GM10266 (cell line): ENCODE results near the gene PKN1.
"Not testable (repeated sequence)": the region's sequence is repeated elsewhere in the genome, so short reads cannot be mapped to it uniquely, and the experiment has no call there.

Source experiments
- DNase-seq: peaks from one replicate; pipeline ENCODE4 v3.0.0; 2012; ENCODE audit errors: extremely low spot score
- TF ChIP-seq, protein P1 (sequence below): IDR thresholded peaks from 2 replicates; pipeline ENCODE4 v1.5.1; 2012; ENCODE audit warnings: mild to moderate bottlenecking, low read depth; ENCODE audit not compliant: control insufficient read depth, insufficient read depth; ENCODE audit errors: missing control alignments

The PKN1 gene

DNA sequence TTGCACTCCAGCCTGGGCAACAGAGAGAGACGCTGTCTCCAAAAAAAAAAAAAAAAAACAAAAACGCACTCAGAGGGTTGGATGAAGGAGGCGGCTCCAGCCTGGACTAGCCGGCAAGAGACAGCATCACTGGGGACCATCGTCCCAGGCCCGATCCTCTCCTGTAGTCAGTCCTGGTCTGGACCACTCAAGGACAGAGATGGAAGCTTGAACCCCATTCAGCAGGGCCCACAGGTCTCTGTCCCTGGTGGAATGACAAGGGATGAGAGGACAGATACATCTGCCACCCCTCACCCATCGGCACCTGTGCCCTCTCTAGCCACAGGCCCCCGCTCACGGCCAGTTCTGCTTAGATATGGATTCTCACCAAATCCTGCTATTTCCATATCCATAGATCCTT, 37.8 kb upstream of the PKN1 start:
- TF ChIP-seq, protein P1, sequence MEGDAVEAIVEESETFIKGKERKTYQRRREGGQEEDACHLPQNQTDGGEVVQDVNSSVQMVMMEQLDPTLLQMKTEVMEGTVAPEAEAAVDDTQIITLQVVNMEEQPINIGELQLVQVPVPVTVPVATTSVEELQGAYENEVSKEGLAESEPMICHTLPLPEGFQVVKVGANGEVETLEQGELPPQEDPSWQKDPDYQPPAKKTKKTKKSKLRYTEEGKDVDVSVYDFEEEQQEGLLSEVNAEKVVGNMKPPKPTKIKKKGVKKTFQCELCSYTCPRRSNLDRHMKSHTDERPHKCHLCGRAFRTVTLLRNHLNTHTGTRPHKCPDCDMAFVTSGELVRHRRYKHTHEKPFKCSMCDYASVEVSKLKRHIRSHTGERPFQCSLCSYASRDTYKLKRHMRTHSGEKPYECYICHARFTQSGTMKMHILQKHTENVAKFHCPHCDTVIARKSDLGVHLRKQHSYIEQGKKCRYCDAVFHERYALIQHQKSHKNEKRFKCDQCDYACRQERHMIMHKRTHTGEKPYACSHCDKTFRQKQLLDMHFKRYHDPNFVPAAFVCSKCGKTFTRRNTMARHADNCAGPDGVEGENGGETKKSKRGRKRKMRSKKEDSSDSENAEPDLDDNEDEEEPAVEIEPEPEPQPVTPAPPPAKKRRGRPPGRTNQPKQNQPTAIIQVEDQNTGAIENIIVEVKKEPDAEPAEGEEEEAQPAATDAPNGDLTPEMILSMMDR = no peak
- no peak for DNase-seq

DNA sequence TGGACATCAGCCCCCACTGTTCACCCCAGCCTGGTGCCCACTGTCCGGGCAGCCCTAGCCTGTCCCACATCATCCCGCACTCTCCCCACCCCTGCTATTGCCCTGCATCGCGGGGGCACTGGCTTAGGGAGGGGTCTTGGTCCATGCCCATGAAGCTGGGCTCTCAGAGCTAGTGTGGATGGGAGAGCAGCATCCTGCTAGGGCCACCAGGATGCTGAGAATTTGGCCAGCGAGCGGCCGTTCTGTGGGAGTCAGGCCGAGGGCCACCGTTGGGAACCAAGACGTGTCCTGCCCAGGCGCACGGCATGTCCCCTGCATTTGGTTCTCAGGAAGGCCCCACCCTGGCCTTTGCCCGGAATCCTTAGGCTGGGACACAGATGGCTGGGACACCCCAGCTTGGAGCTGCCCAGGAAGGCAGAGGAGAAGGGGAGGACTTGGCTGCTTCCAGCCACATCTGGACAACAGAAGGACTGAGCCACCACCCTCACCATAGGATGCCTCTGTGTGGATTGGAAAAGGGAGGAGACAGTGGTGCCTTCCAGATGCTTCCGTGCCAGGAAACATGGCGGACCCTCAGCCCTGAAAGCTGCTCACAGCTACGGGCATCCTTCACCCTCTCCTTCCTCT, 37.3 kb upstream of the PKN1 start:
- TF ChIP-seq, protein P1 = no peak
- no peak for DNase-seq

DNA sequence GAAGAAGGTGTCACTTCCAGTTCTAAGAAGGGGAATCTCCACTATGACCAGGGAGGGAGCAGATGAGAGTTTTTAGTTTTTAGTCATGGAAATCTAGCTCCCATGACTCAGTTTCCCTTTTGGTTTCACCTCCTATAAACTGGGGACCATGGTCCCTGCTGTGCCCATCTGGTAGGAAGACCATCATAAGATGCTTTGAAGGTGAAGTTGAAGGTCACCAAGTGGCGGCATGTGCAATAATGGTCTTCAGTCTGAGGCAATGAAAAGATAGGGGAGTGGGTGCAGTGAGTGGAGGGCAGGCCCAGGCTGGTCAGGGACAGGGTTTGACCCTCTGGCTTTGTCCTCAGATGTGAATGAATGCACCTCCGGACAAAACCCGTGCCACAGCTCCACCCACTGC, 36.4 kb upstream of the PKN1 start:
- DNase-seq = not testable (repeated sequence)

DNA sequence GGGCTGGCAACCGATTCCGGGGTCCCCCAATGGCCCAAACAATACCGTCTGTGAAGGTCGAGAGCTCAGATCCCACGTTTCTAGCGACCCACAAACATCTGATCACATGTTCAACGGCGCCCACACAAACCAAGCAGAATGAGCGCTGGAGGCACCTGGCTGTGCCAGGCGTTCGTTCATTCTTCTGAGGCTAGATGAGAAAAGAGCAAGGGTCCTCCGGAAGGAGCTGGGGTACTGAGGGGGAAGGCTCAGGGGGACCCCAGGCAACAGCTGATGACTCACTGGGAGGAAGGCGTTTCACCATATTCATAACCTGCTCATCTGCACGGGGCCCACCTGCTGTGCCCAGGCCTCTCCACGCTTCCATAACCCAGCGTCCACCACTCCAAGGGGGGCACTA, 35.9 kb upstream of the PKN1 start:
- DNase-seq = not testable (repeated sequence)

DNA sequence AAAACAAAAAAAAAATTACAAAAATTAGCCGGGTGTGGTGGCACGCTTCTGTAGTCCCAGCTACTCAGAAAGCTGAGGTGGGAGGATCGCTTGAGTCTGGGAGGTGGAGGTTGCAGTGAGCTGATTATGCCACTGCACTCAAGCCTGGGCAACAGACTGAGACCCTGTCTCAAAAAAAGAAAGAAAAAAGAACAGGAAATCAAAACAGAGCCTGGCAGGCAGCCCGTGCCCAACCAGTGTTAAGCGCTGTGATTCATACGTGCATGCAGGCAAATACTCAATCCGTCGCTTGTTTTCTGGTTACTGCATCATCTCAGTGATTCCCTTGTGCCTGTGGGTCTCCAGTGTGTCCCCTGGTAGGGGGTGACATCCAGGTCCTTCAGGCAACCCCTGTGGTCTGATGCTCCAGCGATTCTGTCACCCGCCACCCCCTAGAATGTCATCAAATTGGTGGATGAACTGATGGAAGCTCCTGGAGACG, 32.1 kb upstream of the PKN1 start:
- TF ChIP-seq, protein P1 = no peak
- peak; percentile 2 for DNase-seq

DNA sequence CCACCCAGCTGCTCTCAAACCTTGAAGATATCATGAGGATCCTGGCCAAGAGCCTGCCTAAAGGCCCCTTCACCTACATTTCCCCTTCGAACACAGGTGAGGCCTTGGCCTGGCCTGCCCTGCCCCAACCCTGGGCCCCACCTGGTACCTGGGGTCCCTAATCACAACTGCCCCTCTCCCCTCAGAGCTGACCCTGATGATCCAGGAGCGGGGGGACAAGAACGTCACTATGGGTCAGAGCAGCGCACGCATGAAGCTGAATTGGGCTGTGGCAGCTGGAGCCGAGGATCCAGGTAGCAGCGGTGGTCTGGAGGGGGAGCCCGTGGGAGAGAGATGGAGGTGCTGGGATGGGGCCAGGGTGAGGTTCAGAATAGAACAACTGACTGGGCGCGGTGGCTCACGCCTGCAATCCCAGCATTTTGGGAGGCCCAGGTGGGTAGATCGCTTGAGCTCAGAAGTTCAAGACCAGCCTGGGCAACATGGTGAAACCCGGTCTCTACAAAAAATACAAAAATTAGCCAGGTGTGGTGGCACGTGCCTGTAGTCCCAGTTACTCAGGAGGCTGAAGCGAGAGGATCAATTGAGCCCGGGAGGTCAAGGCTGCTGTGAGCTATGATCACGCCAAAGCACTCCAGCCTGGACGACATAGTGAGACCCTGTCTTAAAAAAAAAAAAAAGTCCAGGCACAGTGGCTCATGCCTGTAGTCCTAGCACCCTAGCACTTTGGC, 31.5 kb upstream of the PKN1 start:
- TF ChIP-seq, protein P1 = no peak
- DNase-seq = no peak

DNA sequence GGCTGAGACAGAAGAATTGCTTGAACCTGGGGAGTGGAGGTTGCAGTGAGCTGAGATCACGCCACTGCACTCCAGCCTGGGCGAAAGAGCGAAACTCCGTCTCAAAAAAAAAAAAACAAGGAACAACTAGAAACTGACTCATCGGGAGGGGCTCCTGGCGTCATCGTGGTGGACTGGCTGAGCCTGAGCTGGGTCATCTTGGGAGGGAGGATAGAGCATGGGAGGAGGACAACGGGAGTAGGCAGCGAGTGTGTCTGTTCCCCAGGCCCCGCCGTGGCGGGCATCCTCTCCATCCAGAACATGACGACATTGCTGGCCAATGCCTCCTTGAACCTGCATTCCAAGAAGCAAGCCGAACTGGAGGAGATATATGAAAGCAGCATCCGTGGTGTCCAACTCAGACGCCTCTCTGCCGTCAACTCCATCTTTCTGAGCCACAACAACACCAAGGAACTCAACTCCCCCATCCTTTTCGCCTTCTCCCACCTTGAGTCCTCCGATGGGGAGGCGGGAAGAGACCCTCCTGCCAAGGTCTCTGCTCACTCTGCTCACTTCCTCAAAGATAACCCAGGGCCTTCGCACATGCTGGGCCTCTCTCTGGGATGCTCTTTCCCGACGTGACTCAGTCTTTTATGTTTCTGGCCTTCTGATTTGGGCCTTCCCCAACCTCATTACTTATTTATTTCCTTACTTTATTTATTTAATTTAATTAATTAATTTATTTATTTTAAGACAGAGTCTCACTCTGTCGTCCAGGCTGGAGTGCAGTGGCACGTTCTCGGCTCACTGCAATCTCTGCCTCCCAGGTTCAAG, 30.6 kb upstream of the PKN1 start:
- DNase-seq = no peak

DNA sequence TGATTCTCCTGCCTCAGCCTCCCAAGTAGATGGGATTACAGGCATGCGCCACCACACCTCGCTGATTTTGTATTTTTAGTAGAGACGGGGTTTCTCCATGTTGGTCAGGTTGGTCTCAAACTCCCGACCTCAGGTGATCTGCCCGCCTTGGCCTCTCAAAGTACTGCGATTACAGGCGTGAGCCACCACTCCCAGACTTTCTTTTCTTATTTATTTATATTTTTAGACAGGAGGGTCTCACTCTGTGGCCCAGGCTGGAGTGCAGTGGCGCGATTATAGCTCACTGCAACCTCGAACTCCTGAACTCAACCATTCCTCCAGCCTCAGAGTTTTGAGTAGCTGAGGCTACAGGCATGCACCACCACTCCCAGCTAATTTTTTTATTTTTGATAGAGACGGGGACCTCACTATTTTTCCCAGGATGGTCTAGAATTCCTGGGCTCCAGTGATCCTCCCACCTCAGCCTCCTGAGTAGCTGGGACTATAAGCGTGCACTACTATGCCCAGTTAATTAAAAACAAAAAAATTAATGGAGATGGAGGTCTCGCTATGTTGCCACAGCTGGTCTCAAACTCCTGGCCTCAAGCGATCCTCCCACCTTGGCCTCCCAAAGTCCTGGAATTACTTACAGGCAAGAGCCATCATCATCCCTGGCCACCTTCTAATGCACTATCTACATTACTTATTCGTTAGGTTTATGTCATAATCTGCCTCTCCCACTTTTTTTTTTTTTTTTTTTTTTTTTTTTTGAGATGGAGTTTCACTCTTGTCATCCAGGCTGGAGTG, 29.8 kb upstream of the PKN1 start:
- DNase-seq = not testable (repeated sequence)

More for the DNA sequence above, 30.6 kb upstream of the PKN1 start:
- TF ChIP-seq, protein P1 = no peak
